ENCODE data around the gene MYO10.

MYO10 gene

GRCh38 chr5:16809010-16809394 is 127.1 kb downstream of the MYO10 start:
- TF ChIP-seq EP300 (IDR thresholded peaks at IDR 0.05; ENCODE audit: borderline replicate concordance) (no peak), CREB1 (IDR thresholded peaks at IDR 0.05; ENCODE audit: low read depth) (no peak), REST (IDR thresholded peaks at IDR 0.05; ENCODE audit: low read depth) (no peak), USF1 (IDR thresholded peaks at IDR 0.05) (no peak), EGR1 (IDR thresholded peaks at IDR 0.05) (no peak), ZBTB7A (IDR thresholded peaks at IDR 0.05; ENCODE audit: low read depth) (no peak), RAD21 (IDR thresholded peaks at IDR 0.05; ENCODE audit: low read depth) (no peak), YY1 (IDR thresholded peaks at IDR 0.05; ENCODE audit: low read depth) (no peak), TAF1 (IDR thresholded peaks at IDR 0.05; ENCODE audit: low read depth) (no peak), TCF12 (IDR thresholded peaks at IDR 0.05; ENCODE audit: low read depth) (no peak), NFIC (IDR thresholded peaks at IDR 0.05) (no peak), MAX (IDR thresholded peaks at IDR 0.05) (no peak), CEBPB (IDR thresholded peaks at IDR 0.05) (no peak), TEAD4 (IDR thresholded peaks at IDR 0.05) (no peak), FOXM1 (IDR thresholded peaks at IDR 0.05; ENCODE audit: borderline replicate concordance, low read depth) (no peak)

- no peak for TF ChIP-seq MAX (IDR thresholded peaks at IDR 0.05)
- no peak for TF ChIP-seq EGR1 (IDR thresholded peaks at IDR 0.05)
- no peak for TF ChIP-seq RAD21 (IDR thresholded peaks at IDR 0.05; ENCODE audit: low read depth)
- TF ChIP-seq USF1 (IDR thresholded peaks at IDR 0.05): no peak
- TF ChIP-seq FOXM1 (IDR thresholded peaks at IDR 0.05; ENCODE audit: borderline replicate concordance, low read depth): no peak
- TF ChIP-seq TCF12 (IDR thresholded peaks at IDR 0.05; ENCODE audit: low read depth): no peak
- TF ChIP-seq CREB1 (IDR thresholded peaks at IDR 0.05; ENCODE audit: low read depth): no peak
- TF ChIP-seq EP300 (IDR thresholded peaks at IDR 0.05; ENCODE audit: borderline replicate concordance): no peak
- TF ChIP-seq REST (IDR thresholded peaks at IDR 0.05; ENCODE audit: low read depth): no peak
- no peak for TF ChIP-seq NFIC (IDR thresholded peaks at IDR 0.05)
Measured at GRCh38 chr5:16808021-16808420, 128.1 kb downstream of the MYO10 start.

- TF ChIP-seq CREB1 (IDR thresholded peaks at IDR 0.05; ENCODE audit: low read depth) (no peak), TAF1 (IDR thresholded peaks at IDR 0.05; ENCODE audit: low read depth) (no peak), YY1 (IDR thresholded peaks at IDR 0.05; ENCODE audit: low read depth) (no peak), ZBTB7A (IDR thresholded peaks at IDR 0.05; ENCODE audit: low read depth) (no peak), CEBPB (IDR thresholded peaks at IDR 0.05) (no peak), FOXM1 (IDR thresholded peaks at IDR 0.05; ENCODE audit: borderline replicate concordance, low read depth) (no peak), MAX (IDR thresholded peaks at IDR 0.05) (no peak), REST (IDR thresholded peaks at IDR 0.05; ENCODE audit: low read depth) (no peak), TCF12 (IDR thresholded peaks at IDR 0.05; ENCODE audit: low read depth) (no peak), RAD21 (IDR thresholded peaks at IDR 0.05; ENCODE audit: low read depth) (no peak), NFIC (IDR thresholded peaks at IDR 0.05) (no peak), TEAD4 (IDR thresholded peaks at IDR 0.05) (no peak), EGR1 (IDR thresholded peaks at IDR 0.05) (no peak), USF1 (IDR thresholded peaks at IDR 0.05) (no peak), EP300 (IDR thresholded peaks at IDR 0.05; ENCODE audit: borderline replicate concordance) (no peak)
Measured at GRCh38 chr5:16807547-16807864, 128.6 kb downstream of the MYO10 start.
